IMR-90 (cell line): ENCODE measurements around the gene PIK3R4. TPM values are rescaled to one million over a fixed set of nuclear protein-coding genes. Genes with fewer than 3 reads are reported as not detected.

ENCODE experiments used
- ATAC-seq: fragments of 200-7000 bp; cut with Tn5 transposase; 2 replicates; pipeline ENCODE4 v1.9.1; 2020; ENCODE audit warnings: low read depth, mild to moderate bottlenecking, moderate library complexity
- BruUV-seq: library from RNA; stranded (reverse); fragments of 400-500 nt; replicated peaks from 2 replicates; lab custom pipeline; 2021; lab: Mats Ljungman, UMichigan
- CTCF ChIA-PET: fragments of 300-600 bp; formaldehyde crosslinking; extraction: SDS; loops from one replicate; lab custom pipeline; 2021; ENCODE audit warnings: antibody characterized with exemption; lab: Yijun Ruan, JAX
- POLR2A ChIA-PET: fragments of 300-600 bp; sonication (Branson Sonifier 250); formaldehyde crosslinking; loops from one replicate; lab custom pipeline; 2022; ENCODE audit warnings: antibody characterized with exemption; ENCODE audit not compliant: unreplicated experiment; lab: Charles Lee
- DNase-seq: peaks from one replicate; pipeline ENCODE4 v3.0.0; 2013
- H2AFZ ChIP-seq: replicated peaks from 2 replicates; pipeline ENCODE3; 2013; ENCODE audit warnings: low read length, mild to moderate bottlenecking; ENCODE audit not compliant: poor library complexity
- H2AK5ac ChIP-seq: 2 replicates; pipeline ENCODE4 v1.6.1; 2013; ENCODE audit warnings: low read depth, low read length, inconsistent platforms
- H2AK9ac ChIP-seq: replicated peaks from 2 replicates; pipeline ENCODE3; 2013; ENCODE audit warnings: mild to moderate bottlenecking, low read depth, low read length, moderate library complexity; ENCODE audit not compliant: poor library complexity
- H2BK120ac ChIP-seq: 2 replicates; pipeline ENCODE4 v1.6.1; 2013; ENCODE audit warnings: low read depth, low read length, inconsistent platforms
- H2BK15ac ChIP-seq: 3 replicates; pipeline ENCODE4 v1.6.1; 2013; ENCODE audit warnings: low read depth, low read length, inconsistent platforms
- H2BK20ac ChIP-seq: 2 replicates; pipeline ENCODE4 v1.6.1; 2013; ENCODE audit warnings: low read depth, mild to moderate bottlenecking, inconsistent platforms, low read length, moderate library complexity
- H2BK5ac ChIP-seq: 2 replicates; pipeline ENCODE4 v1.6.1; 2013; ENCODE audit warnings: mild to moderate bottlenecking, low read depth, low read length, inconsistent platforms; ENCODE audit not compliant: poor library complexity, severe bottlenecking
- H3K14ac ChIP-seq: replicated peaks from 2 replicates; pipeline ENCODE4 v1.6.1; 2013; ENCODE audit warnings: low read depth, low read length, inconsistent platforms
- H3K18ac ChIP-seq: 2 replicates; pipeline ENCODE4 v1.6.1; 2013; ENCODE audit warnings: low read depth, low read length, control low read depth
- H3K23ac ChIP-seq: 2 replicates; pipeline ENCODE4 v1.6.1; 2013; ENCODE audit warnings: low read depth, low read length, inconsistent platforms
- H3K27ac ChIP-seq: 2 replicates; pipeline ENCODE4 v1.5.1; 2013; ENCODE audit warnings: mild to moderate bottlenecking, control low read depth, low read length; ENCODE audit not compliant: insufficient read depth
- H3K27me3 ChIP-seq: 2 replicates; pipeline ENCODE4 v1.6.1; 2013; ENCODE audit warnings: low read length; ENCODE audit not compliant: control insufficient read depth, insufficient read depth
- H3K36me3 ChIP-seq: 2 replicates; pipeline ENCODE4 v1.6.1; 2013; ENCODE audit warnings: low read length, mixed read lengths; ENCODE audit not compliant: control insufficient read depth, insufficient read depth
- H3K4ac ChIP-seq: 2 replicates; pipeline ENCODE4 v1.6.1; 2013; ENCODE audit warnings: low read depth, low read length, inconsistent platforms
- H3K4me1 ChIP-seq: 2 replicates; pipeline ENCODE4 v1.6.1; 2013; ENCODE audit warnings: low read length, mixed read lengths; ENCODE audit not compliant: control insufficient read depth, insufficient read depth
- H3K4me2 ChIP-seq: 2 replicates; pipeline ENCODE4 v1.6.1; 2013; ENCODE audit warnings: low read depth, mild to moderate bottlenecking, control low read depth, low read length, moderate library complexity
- H3K4me3 ChIP-seq: 2 replicates; pipeline ENCODE4 v1.5.1; 2013; ENCODE audit warnings: low read depth, mild to moderate bottlenecking, control low read depth, low read length, moderate library complexity; ENCODE audit not compliant: insufficient read depth
- H3K56ac ChIP-seq: 2 replicates; pipeline ENCODE4 v1.6.1; 2013; ENCODE audit warnings: low read length, inconsistent platforms; ENCODE audit not compliant: insufficient read depth; ENCODE audit errors: extremely low read depth
- H3K79me1 ChIP-seq, 2 experiments: 2 replicates each; pipeline ENCODE4 v1.6.1; 2013; ENCODE audit warnings: low read length in 2 of 2, inconsistent platforms in 1 of 2, low read depth in 1 of 2
- H3K9ac ChIP-seq: 2 replicates; pipeline ENCODE4 v1.6.1; 2013; ENCODE audit warnings: low read depth, low read length, control low read depth
- H3K9me1 ChIP-seq: 2 replicates; pipeline ENCODE4 v1.6.1; 2013; ENCODE audit warnings: low read length, inconsistent platforms; ENCODE audit not compliant: insufficient read depth
- H3K9me3 ChIP-seq: 2 replicates; pipeline ENCODE4 v1.6.1; 2013; ENCODE audit warnings: low read length; ENCODE audit not compliant: control insufficient read depth, insufficient read depth
- H4K20me1 ChIP-seq: 2 replicates; pipeline ENCODE4 v1.6.1; 2013; ENCODE audit warnings: low read length, inconsistent platforms; ENCODE audit not compliant: insufficient read depth
- H4K5ac ChIP-seq: 2 replicates; pipeline ENCODE4 v1.6.1; 2013; ENCODE audit warnings: mild to moderate bottlenecking, low read depth, low read length, control low read depth
- H4K8ac ChIP-seq, 2 experiments: 2 replicates each; pipeline ENCODE4 v1.6.1; 2013; ENCODE audit warnings: low read depth in 2 of 2, low read length in 2 of 2, control low read depth in 1 of 2, inconsistent platforms in 1 of 2
- H4K91ac ChIP-seq: 2 replicates; pipeline ENCODE4 v1.6.1; 2013; ENCODE audit warnings: low read depth, low read length, inconsistent platforms; ENCODE audit not compliant: insufficient read depth
- BHLHE40 ChIP-seq: fragments of 150-350 bp; IDR thresholded peaks from 2 replicates; pipeline ENCODE4 v1.6.1; 2016; ENCODE audit warnings: mild to moderate bottlenecking, low read depth, low read length
- CHD1 ChIP-seq: IDR thresholded peaks from 2 replicates; pipeline ENCODE4 v1.6.1; 2012; ENCODE audit warnings: low read depth, low read length, improper control_type of control experiment
- FOS ChIP-seq: fragments of 150-350 bp; IDR thresholded peaks from 2 replicates; pipeline ENCODE4 v1.6.1; 2016; ENCODE audit warnings: low read depth, low read length
- MAFK ChIP-seq: IDR thresholded peaks from 2 replicates; pipeline ENCODE4 v1.6.1; 2012; ENCODE audit warnings: low read depth, low read length, improper control_type of control experiment
- MAZ ChIP-seq: IDR thresholded peaks from 2 replicates; pipeline ENCODE4 v1.6.1; 2012; ENCODE audit warnings: low read depth, mild to moderate bottlenecking, low read length, improper control_type of control experiment, moderate library complexity, borderline replicate concordance
- MXI1 ChIP-seq: IDR thresholded peaks from 2 replicates; pipeline ENCODE4 v1.6.1; 2012; ENCODE audit warnings: low read depth, mild to moderate bottlenecking, low read length, moderate library complexity, borderline replicate concordance
- NFE2L2 ChIP-seq: fragments of 150-350 bp; IDR thresholded peaks from 2 replicates; pipeline ENCODE4 v1.6.1; 2016; ENCODE audit warnings: low read depth, mild to moderate bottlenecking, low read length
- RAD21 ChIP-seq: IDR thresholded peaks from 2 replicates; pipeline ENCODE4 v1.6.1; 2012; ENCODE audit warnings: low read length, improper control_type of control experiment
- RCOR1 ChIP-seq: IDR thresholded peaks from 2 replicates; pipeline ENCODE4 v1.6.1; 2012; ENCODE audit warnings: mild to moderate bottlenecking, low read length, improper control_type of control experiment; ENCODE audit not compliant: insufficient replicate concordance
- RFX5 ChIP-seq: IDR thresholded peaks from 2 replicates; pipeline ENCODE4 v1.8.0; 2012; ENCODE audit warnings: low read depth, mild to moderate bottlenecking, low read length, moderate library complexity
- SMC3 ChIP-seq: fragments of 150-350 bp; IDR thresholded peaks from 2 replicates; pipeline ENCODE4 v1.6.1; 2016; ENCODE audit warnings: low read depth, mild to moderate bottlenecking, antibody characterized with exemption, low read length, moderate library complexity
- dilution Hi-C: fragments of 300-500 bp; cut with HindIII; formaldehyde crosslinking; loops from one replicate; pipeline ENCODE4 v1.14.3; 2018; ENCODE audit warnings: low sequenced_read_pairs; ENCODE audit not compliant: unreplicated experiment
- in situ Hi-C: fragments of 300-500 bp; cut with MboI; formaldehyde crosslinking; loops from 3 replicates; pipeline ENCODE4 v1.14.3; 2019; ENCODE audit warnings: low sequenced_read_pairs, inconsistent platforms, mixed read lengths
- intact Hi-C: fragments of 100-400 bp; cut with micrococcal nuclease; formaldehyde crosslinking; loops from 2 replicates; pipeline ENCODE4 v1.10.0; 2022
- polyA plus RNA-seq, 3 experiments: library from polyadenylated mRNA; depleted of rRNA; stranded (reverse); fragments of >200 nt; gene quantifications; 2 replicates each; pipeline ENCODE4 v1.2.3, GENCODE V29; 2012; ENCODE audit warnings: low replicate concordance in 1 of 3
- total RNA-seq: library from RNA; depleted of rRNA; stranded (reverse); fragments of >200 nt; gene quantifications from 2 replicates; pipeline ENCODE4 v1.2.3, GENCODE V29; 2012
- TF ChIP-seq, protein P1 (sequence below): conservative IDR thresholded peaks from 2 replicates; pipeline ENCODE4 v1.5.1; 2012; ENCODE audit warnings: mild to moderate bottlenecking, low read depth, low read length, improper control_type of control experiment

The PIK3R4 gene
- total and polyA plus RNA-seq, 2 of the 4 experiments (the other 2 are of a cell fraction), result 19.7 to 27.2 TPM

DNA sequence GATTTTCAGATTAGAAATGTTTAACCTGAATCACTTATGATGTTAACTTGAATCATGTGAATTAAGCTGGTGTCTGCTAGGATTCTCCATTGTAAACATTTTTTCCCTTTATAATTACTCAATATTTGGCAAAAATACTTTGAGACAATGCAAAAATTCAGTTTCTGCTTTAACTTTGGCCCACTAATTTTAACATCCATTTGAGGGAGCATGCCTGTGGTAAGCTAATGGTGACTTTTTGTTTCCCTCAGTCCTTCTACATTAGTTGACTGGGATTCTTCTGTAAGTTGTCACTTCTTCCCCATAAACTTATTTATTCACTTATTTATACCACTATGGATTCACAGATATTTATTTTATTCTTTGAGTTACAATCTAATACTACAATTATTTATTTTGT is 59.3 kb downstream of the PIK3R4 start:
- ChIA-PET POLR2A (no interaction called here), CTCF (interaction anchor here (0.5 to 1.1 kb wide), 2 partner anchors 15 to 55 kb away, joined by 3 read pairs; no protein-coding TSS in a partner anchor)
- TF ChIP-seq NFE2L2, result no peak
- TF ChIP-seq MAFK, result no peak
- TF ChIP-seq MXI1, result no peak
- no peak for TF ChIP-seq CHD1
- no peak for TF ChIP-seq MAZ
- no peak for TF ChIP-seq RFX5
- no peak for TF ChIP-seq RCOR1
- TF ChIP-seq RAD21, result no peak
- TF ChIP-seq BHLHE40, result no peak
- no peak for TF ChIP-seq SMC3
- no peak for TF ChIP-seq FOS
- TF ChIP-seq, protein P1, sequence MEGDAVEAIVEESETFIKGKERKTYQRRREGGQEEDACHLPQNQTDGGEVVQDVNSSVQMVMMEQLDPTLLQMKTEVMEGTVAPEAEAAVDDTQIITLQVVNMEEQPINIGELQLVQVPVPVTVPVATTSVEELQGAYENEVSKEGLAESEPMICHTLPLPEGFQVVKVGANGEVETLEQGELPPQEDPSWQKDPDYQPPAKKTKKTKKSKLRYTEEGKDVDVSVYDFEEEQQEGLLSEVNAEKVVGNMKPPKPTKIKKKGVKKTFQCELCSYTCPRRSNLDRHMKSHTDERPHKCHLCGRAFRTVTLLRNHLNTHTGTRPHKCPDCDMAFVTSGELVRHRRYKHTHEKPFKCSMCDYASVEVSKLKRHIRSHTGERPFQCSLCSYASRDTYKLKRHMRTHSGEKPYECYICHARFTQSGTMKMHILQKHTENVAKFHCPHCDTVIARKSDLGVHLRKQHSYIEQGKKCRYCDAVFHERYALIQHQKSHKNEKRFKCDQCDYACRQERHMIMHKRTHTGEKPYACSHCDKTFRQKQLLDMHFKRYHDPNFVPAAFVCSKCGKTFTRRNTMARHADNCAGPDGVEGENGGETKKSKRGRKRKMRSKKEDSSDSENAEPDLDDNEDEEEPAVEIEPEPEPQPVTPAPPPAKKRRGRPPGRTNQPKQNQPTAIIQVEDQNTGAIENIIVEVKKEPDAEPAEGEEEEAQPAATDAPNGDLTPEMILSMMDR, result no peak
- Histone ChIP-seq H3K18ac (no peak overlapping the region), H4K20me1 (no peaks in the 10 kb centered on the region), H3K4me2 (no peak overlapping the region), H4K91ac (no peak overlapping the region), H3K27me3 (no peaks in the 10 kb centered on the region), H2BK120ac (no peak overlapping the region), H3K9me1 (peaks cover 3% of the 10 kb centered on the region; the same call in 1 of the 2 replicates), H3K4ac (no peak overlapping the region), H3K23ac (no peak overlapping the region), H2AK9ac (no peak overlapping the region), H2BK20ac (no peak overlapping the region), H4K5ac (no peak overlapping the region), H2AFZ (no peak overlapping the region), H2AK5ac (no peak overlapping the region), H3K4me1 (no peaks in the 10 kb centered on the region), H2BK5ac (no peak overlapping the region), H4K8ac (no peak overlapping the region), H3K36me3 (peaks cover 17% of the 10 kb centered on the region), H3K9ac (no peak overlapping the region), H3K79me1 (no peaks in the 10 kb centered on the region), H3K9me3 (no peaks in the 10 kb centered on the region), H2BK15ac (no peak overlapping the region), H3K14ac (no peak overlapping the region), H3K27ac (no peak overlapping the region), H3K56ac (no peak overlapping the region), H3K4me3 (no peak overlapping the region)
- DNase-seq (no peak), ATAC-seq (peak; percentile 35; the same call in 1 of the 2 replicates)
- no TSS peak for BruUV-seq
- in situ Hi-C loops, result no loop called here
- dilution Hi-C loops, result no loop called here
- intact Hi-C loops, result loop anchor here (10.0 kb wide), 1 partner anchor 57 kb away; the partner anchor contains the start of gene PIK3R4
